CD4-positive, alpha-beta T cell treated with Interleukin-12 subunit alpha and Interleukin-12 subunit beta, for 1 hour (primary cell): ENCODE measurements around the gene TMEM126A.
"Not testable (repeated sequence)": the region's sequence is repeated elsewhere in the genome, so short reads cannot be mapped to it uniquely, and the experiment has no call there.

ENCODE experiments used
- DNase-seq: peaks from one replicate; pipeline ENCODE4 v3.0.0-alpha.2; 2020

Gene TMEM126A

GRCh38 chr11:85647604-85648299 is at the start of gene TMEM126A:
Gene TMEM126A, plus strand, starts transcription at chr11:85647967. Its CDS starts 2,289 bp downstream, at chr11:85650256.
- peak; percentile 90 for DNase-seq

GRCh38 chr11:85599083-85599482 is 48.7 kb upstream of the TMEM126A start:
- no peak for DNase-seq

GRCh38 chr11:85602526-85603213 is 45.1 kb upstream of the TMEM126A start:
- DNase-seq: no peak

- DNase-seq: no peak
These were observed 44.5 kb upstream of the TMEM126A start for GRCh38 chr11:85603220-85603619.

GRCh38 chr11:85606237-85606636 is 41.5 kb upstream of the TMEM126A start:
- DNase-seq: not testable (repeated sequence)

GRCh38 chr11:85608621-85609020 is 39.1 kb upstream of the TMEM126A start:
- not testable (repeated sequence) for DNase-seq

- DNase-seq: not testable (repeated sequence)
These were observed 38.5 kb upstream of the TMEM126A start for GRCh38 chr11:85609286-85609685.

GRCh38 chr11:85611643-85612042 is 36.1 kb upstream of the TMEM126A start:
- DNase-seq: not testable (repeated sequence)

GRCh38 chr11:85619499-85619898 is 28.3 kb upstream of the TMEM126A start:
- no peak for DNase-seq

GRCh38 chr11:85620256-85620655 is 27.5 kb upstream of the TMEM126A start:
- DNase-seq: no peak

GRCh38 chr11:85626496-85626895 is 21.3 kb upstream of the TMEM126A start:
- no peak for DNase-seq

- DNase-seq: peak; percentile 8
These were observed 20.3 kb upstream of the TMEM126A start, which contains the start of gene DLG2 for GRCh38 chr11:85627332-85627997. Gene DLG2, minus strand, starts transcription at chr11:85627344.

- peak; percentile 94 for DNase-seq
These were observed 19.6 kb upstream of the TMEM126A start, which contains the start of gene TMEM126B for GRCh38 chr11:85627998-85628770. Gene TMEM126B, plus strand, starts transcription at chr11:85628593. Its CDS starts 15 bp downstream, at chr11:85628608.

GRCh38 chr11:85628771-85629341 is 18.9 kb upstream of the TMEM126A start:
- DNase-seq: no peak

- no peak for DNase-seq
These were observed 13.0 kb upstream of the TMEM126A start for GRCh38 chr11:85634747-85635146.

GRCh38 chr11:85643191-85643614 is 4.6 kb upstream of the TMEM126A start:
- no peak for DNase-seq

- no peak for DNase-seq
These were observed 689 bp upstream of the TMEM126A start for GRCh38 chr11:85647078-85647477.

GRCh38 chr11:85651118-85651517 is 3.4 kb downstream of the TMEM126A start:
- no peak for DNase-seq

GRCh38 chr11:85652786-85653447 is 5.2 kb downstream of the TMEM126A start:
- DNase-seq: no peak

- not testable (repeated sequence) for DNase-seq
These were observed 6.6 kb downstream of the TMEM126A start for GRCh38 chr11:85654343-85654742.

GRCh38 chr11:85656777-85657176 is 9.0 kb downstream of the TMEM126A start:
- DNase-seq: no peak

- no peak for DNase-seq
These were observed 10.4 kb downstream of the TMEM126A start for GRCh38 chr11:85658180-85658579.
